Mesenchymal stem cell (in vitro differentiated cells and primary cell): ENCODE results near the gene KCNG4.

Source experiments
- DNase-seq: peaks from one replicate; pipeline ENCODE4 v3.0.0-alpha.2; 2013
- H2AFZ ChIP-seq: one replicate; pipeline ENCODE4 v1.6.1; 2013; ENCODE audit warnings: low read depth, mild to moderate bottlenecking, control low read depth, inconsistent platforms, low read length, moderate library complexity
- H2AK5ac ChIP-seq: 2 replicates; pipeline ENCODE4 v1.6.1; 2013; ENCODE audit warnings: low read length, moderate library complexity, mild to moderate bottlenecking, inconsistent platforms; ENCODE audit not compliant: severe bottlenecking
- H2BK120ac ChIP-seq: one replicate; pipeline ENCODE4 v1.6.1; 2013; ENCODE audit warnings: low read depth, mild to moderate bottlenecking, inconsistent platforms, low read length, moderate library complexity
- H2BK12ac ChIP-seq, 2 experiments: one replicate each; pipeline ENCODE4 v1.6.1; 2013; ENCODE audit warnings: inconsistent platforms in 2 of 2, low read length in 2 of 2, mild to moderate bottlenecking in 2 of 2, moderate library complexity in 2 of 2, control low read depth in 1 of 2
- H2BK15ac ChIP-seq: one replicate; pipeline ENCODE4 v1.6.1; 2013; ENCODE audit warnings: mild to moderate bottlenecking, low read depth, inconsistent platforms; ENCODE audit not compliant: poor library complexity, severe bottlenecking
- H2BK5ac ChIP-seq: 2 replicates; pipeline ENCODE4 v1.6.1; 2013; ENCODE audit warnings: low read depth, mild to moderate bottlenecking, low read length, control low read depth, inconsistent platforms; ENCODE audit not compliant: poor library complexity, severe bottlenecking
- H3K14ac ChIP-seq, 2 experiments: one replicate each; pipeline ENCODE4 v1.6.1; 2013; ENCODE audit warnings: inconsistent platforms in 2 of 2, low read length in 2 of 2, control low read depth in 1 of 2, mild to moderate bottlenecking in 1 of 2, moderate library complexity in 1 of 2
- H3K18ac ChIP-seq, 2 experiments: one replicate each; pipeline ENCODE4 v1.6.1; 2013; ENCODE audit warnings: inconsistent platforms in 2 of 2, low read length in 2 of 2, control low read depth in 1 of 2, low read depth in 1 of 2, mild to moderate bottlenecking in 1 of 2
- H3K23ac ChIP-seq, 2 experiments: one replicate each; pipeline ENCODE4 v1.6.1; 2013; ENCODE audit warnings: inconsistent platforms in 2 of 2, low read length in 2 of 2, mild to moderate bottlenecking in 2 of 2, moderate library complexity in 2 of 2, control low read depth in 1 of 2
- H3K27ac ChIP-seq: 2 replicates; pipeline ENCODE4 v1.5.1; 2013; ENCODE audit warnings: mild to moderate bottlenecking, moderate library complexity, low read length, control low read depth, inconsistent platforms; ENCODE audit not compliant: poor library complexity, severe bottlenecking
- H3K27me3 ChIP-seq, 2 experiments: 2 replicates each; pipeline versions ENCODE4 v1.6.1 to v1.7.0; 2013; ENCODE audit warnings: low read length in 2 of 2, mild to moderate bottlenecking in 2 of 2, moderate library complexity in 2 of 2, control low read depth in 1 of 2, inconsistent platforms in 1 of 2; ENCODE audit not compliant: control insufficient read depth in 1 of 2, insufficient read depth in 1 of 2
- H3K36me3 ChIP-seq, 2 experiments: 2 replicates each; pipeline versions ENCODE4 v1.6.1 to v1.7.0; 2013; ENCODE audit warnings: low read length in 2 of 2, control low read depth in 1 of 2, inconsistent platforms in 1 of 2, low read depth in 1 of 2, mild to moderate bottlenecking in 1 of 2; ENCODE audit not compliant: insufficient read depth in 2 of 2, control insufficient read depth in 1 of 2
- H3K4ac ChIP-seq, 2 experiments: one replicate each; pipeline ENCODE4 v1.6.1; 2013; ENCODE audit warnings: inconsistent platforms in 2 of 2, low read length in 2 of 2, mild to moderate bottlenecking in 2 of 2, moderate library complexity in 2 of 2, control low read depth in 1 of 2, low read depth in 1 of 2
- H3K4me1 ChIP-seq: 2 replicates; pipeline ENCODE4 v1.6.1; 2013; ENCODE audit warnings: low read depth, low read length, control low read depth; ENCODE audit not compliant: control insufficient read depth, insufficient read depth
- H3K4me2 ChIP-seq: 2 replicates; pipeline ENCODE4 v1.6.1; 2013; ENCODE audit warnings: low read length, mild to moderate bottlenecking, inconsistent platforms; ENCODE audit not compliant: poor library complexity, severe bottlenecking
- H3K4me3 ChIP-seq, 2 experiments: 2 replicates each; pipeline versions ENCODE4 v1.5.1 to v1.7.0; 2013; ENCODE audit warnings: low read length in 2 of 2, mild to moderate bottlenecking in 2 of 2, control low read depth in 1 of 2, low read depth in 1 of 2; ENCODE audit not compliant: insufficient read depth in 1 of 2
- H3K79me1 ChIP-seq: replicated peaks from 2 replicates; pipeline ENCODE4 v1.6.1; 2013; ENCODE audit warnings: mild to moderate bottlenecking, control low read depth, low read length, inconsistent platforms; ENCODE audit not compliant: poor library complexity, severe bottlenecking
- H3K9ac ChIP-seq: 2 replicates; pipeline ENCODE4 v1.7.0; 2013; ENCODE audit warnings: mild to moderate bottlenecking, low read length, moderate library complexity
- H3K9me3 ChIP-seq: 2 replicates; pipeline ENCODE4 v1.7.0; 2013; ENCODE audit warnings: mild to moderate bottlenecking, low read length; ENCODE audit not compliant: control insufficient read depth
- H4K8ac ChIP-seq: one replicate; pipeline ENCODE4 v1.6.1; 2013; ENCODE audit warnings: inconsistent platforms, mild to moderate bottlenecking, low read length, moderate library complexity
- H4K91ac ChIP-seq: one replicate; pipeline ENCODE4 v1.6.1; 2013; ENCODE audit warnings: mild to moderate bottlenecking, low read length, inconsistent platforms
- WGBS: methylation state at CpG from one replicate; pipeline ENCODE4 v1.1.7; 2013; ENCODE audit warnings: mixed read lengths; 5-methylcytosine and 5-hydroxymethylcytosine counted together

Gene KCNG4

GRCh38 chr16:84176192-84177053 is 63.4 kb downstream of the KCNG4 start:
- peaks cover 21% of the 10 kb centered on the region for H3K4me1 ChIP-seq
- no peak overlapping the region for H3K23ac ChIP-seq
- peak overlapping the region; percentile 61 to 72 for H2BK12ac ChIP-seq
- H4K91ac ChIP-seq: peak overlapping the region; percentile 95
- H3K18ac ChIP-seq: peak overlapping the region; percentile 81 to 93
- H3K36me3 ChIP-seq: peaks cover 29 to 35% of the 10 kb centered on the region in 2 experiments
- no peak overlapping the region for H2BK5ac ChIP-seq
- H2BK120ac ChIP-seq: peak overlapping the region; percentile 67
- H3K27me3 ChIP-seq: peaks cover 0 to 20% of the 10 kb centered on the region in 2 experiments
- no peak overlapping the region for H3K4me2 ChIP-seq
- H3K4ac ChIP-seq: peak overlapping the region; percentile 45 to 95
- H4K8ac ChIP-seq: peak overlapping the region; percentile 96
- peak overlapping the region; percentile 2 for H3K27ac ChIP-seq
- H3K4me3 ChIP-seq: no peak overlapping the region
- no peak overlapping the region for H2AK5ac ChIP-seq
- H3K79me1 ChIP-seq: peaks cover 7% of the 10 kb centered on the region
- H3K14ac ChIP-seq: peak overlapping the region in 1 of 2 experiments; percentile 86
- peak overlapping the region; percentile 49 for H3K9ac ChIP-seq
- WGBS: 72% methylated on average over 18 of the region's 18 CpGs
- peak overlapping the region; percentile 73 for H2BK15ac ChIP-seq
- no peak for DNase-seq
- no peaks in the 10 kb centered on the region for H3K9me3 ChIP-seq
- H2AFZ ChIP-seq: no peak overlapping the region

- peak overlapping the region; percentile 91 for H4K8ac ChIP-seq
These were observed 64.3 kb downstream of the KCNG4 start for GRCh38 chr16:84175350-84176081.

GRCh38 chr16:84174396-84174795 is 65.4 kb downstream of the KCNG4 start:
- WGBS: 92% methylated on average over 11 of the region's 11 CpGs
- no peak overlapping the region for H3K18ac ChIP-seq
- H3K27ac ChIP-seq: no peak overlapping the region

More at GRCh38 chr16:84175350-84176081, 64.3 kb downstream of the KCNG4 start:
- H3K23ac ChIP-seq: no peak overlapping the region
- H2AFZ ChIP-seq: peak overlapping the region; percentile 42
- peak overlapping the region; percentile 35 for H2BK120ac ChIP-seq
- peak overlapping the region in 1 of 2 experiments; percentile 83 for H3K14ac ChIP-seq
- H3K4me2 ChIP-seq: no peak overlapping the region
- H3K27ac ChIP-seq: no peak overlapping the region
- peak overlapping the region; percentile 54 to 67 for H3K18ac ChIP-seq
- 47% methylated on average over 10 of the region's 10 CpGs for WGBS
- H2AK5ac ChIP-seq: no peak overlapping the region
- no peaks in the 10 kb centered on the region for H3K9me3 ChIP-seq
- H3K79me1 ChIP-seq: peaks cover 3% of the 10 kb centered on the region
- peak overlapping the region in 1 of 2 experiments; percentile 80 for H3K4ac ChIP-seq
- peak overlapping the region; percentile 65 for H2BK15ac ChIP-seq
- peak overlapping the region in 1 of 2 experiments; percentile 75 for H2BK12ac ChIP-seq
- H2BK5ac ChIP-seq: no peak overlapping the region
- peak overlapping the region; percentile 52 for H4K91ac ChIP-seq
- H3K27me3 ChIP-seq: peaks cover 0 to 22% of the 10 kb centered on the region in 2 experiments
- peaks cover 21% of the 10 kb centered on the region for H3K4me1 ChIP-seq
- H3K9ac ChIP-seq: no peak overlapping the region
- no peak overlapping the region for H3K4me3 ChIP-seq
- H3K36me3 ChIP-seq: peaks cover 23 to 26% of the 10 kb centered on the region in 2 experiments
- peak; percentile 72 for DNase-seq

More at GRCh38 chr16:84174396-84174795, 65.4 kb downstream of the KCNG4 start:
- Histone ChIP-seq H3K4ac (no peak overlapping the region), H3K9ac (no peak overlapping the region), H2BK120ac (no peak overlapping the region), H2BK12ac (peak overlapping the region in 1 of 2 experiments; percentile 60), H2BK15ac (no peak overlapping the region), H2BK5ac (no peak overlapping the region), H3K4me2 (no peak overlapping the region), H3K4me3 (no peak overlapping the region), H3K23ac (no peak overlapping the region), H3K27me3 (peaks cover 6 to 32% of the 10 kb centered on the region in 2 experiments), H4K91ac (no peak overlapping the region), H3K79me1 (no peaks in the 10 kb centered on the region), H3K36me3 (peaks cover 15% of the 10 kb centered on the region in 2 experiments), H2AK5ac (no peak overlapping the region), H3K14ac (no peak overlapping the region), H2AFZ (no peak overlapping the region), H3K4me1 (peaks cover 21% of the 10 kb centered on the region), H3K9me3 (no peaks in the 10 kb centered on the region), H4K8ac (no peak overlapping the region)
- DNase-seq: no peak
